ENCODE measurements around the gene LRRC75A. TPM values are rescaled to one million over a fixed set of nuclear protein-coding genes. Genes with fewer than 3 reads are reported as not detected.

LRRC75A gene
- total and polyA plus RNA-seq, 4 donors: 0.08 to 22.6 (median 0.37) TPM

- Histone ChIP-seq H3K27me3 (ENCODE audit: control insufficient read depth in 4 of 4, insufficient read depth in 4 of 4, low read length in 3 of 4) (no peaks in the 10 kb centered on the region), H3K36me3 (ENCODE audit: control insufficient read depth in 4 of 4, insufficient read depth in 3 of 4, low read depth in 1 of 4, low read length in 3 of 4) (no peaks in the 10 kb centered on the region), H3K9ac (ENCODE audit: low read depth in 1 of 2, low read length in 2 of 2) (no peak overlapping the region), H3K9me3 (ENCODE audit: control insufficient read depth in 4 of 4, low read length in 3 of 4) (no peaks in the 10 kb centered on the region), H3K4me3 (ENCODE audit: low read depth in 1 of 3, low read length in 3 of 3) (peak overlapping the region in 1 of 3 donors; percentile 68), H3K4me1 (ENCODE audit: control insufficient read depth in 4 of 4, insufficient read depth in 4 of 4, low read length in 3 of 4) (peaks cover 5 to 15% (median 8%) of the 10 kb centered on the region in 4 donors), H3K27ac (ENCODE audit: low read depth in 1 of 2, low read length in 2 of 2) (no peak overlapping the region)
- TF ChIP-seq ZBTB33 (IDR thresholded peaks at IDR 0.05) (no peak), RXRA (IDR thresholded peaks at IDR 0.05) (no peak), EGR1 (IDR thresholded peaks at IDR 0.05; ENCODE audit: low read depth in 2 of 2) (no peak), FOXA2 (IDR thresholded peaks at IDR 0.05) (no peak), GABPA (IDR thresholded peaks at IDR 0.05 in 1 of 2, conservative IDR thresholded peaks at IDR 0.05 in 1 of 2) (no peak), REST (IDR thresholded peaks at IDR 0.05) (no peak), YY1 (IDR thresholded peaks at IDR 0.05) (no peak), ATF3 (IDR thresholded peaks at IDR 0.05) (no peak), SP1 (IDR thresholded peaks at IDR 0.05) (no peak), HNF4A (conservative IDR thresholded peaks at IDR 0.05) (no peak), HNF4G (IDR thresholded peaks at IDR 0.05) (no peak), FOXA1 (IDR thresholded peaks at IDR 0.05) (no peak), CTCF (IDR thresholded peaks at IDR 0.05; ENCODE audit: low read depth, low read length, missing input control) (no peak), MAX (IDR thresholded peaks at IDR 0.05) (no peak), JUND (IDR thresholded peaks at IDR 0.05) (no peak)
- WGBS: 83% methylated on average over 27 of the region's 27 CpGs
- DNase-seq (ENCODE audit: low spot score): peak; percentile 44
These were observed 879 bp upstream of the LRRC75A start for GRCh38 chr17:16492613-16493530.
